Right renal pelvis (tissue), 4 donors: ENCODE results near the gene MXD1. TPM values are rescaled to one million over a fixed set of nuclear protein-coding genes. Genes with fewer than 3 reads are reported as not detected.

Experiments used
- DNase-seq, 4 donors: peaks; one replicate each; pipeline ENCODE4 v3.0.0-alpha.2; 2013; ENCODE audit warnings: low read depth in 4 of 4, low spot score in 3 of 4, missing footprints in 1 of 4
- polyA plus RNA-seq, 4 donors: library from polyadenylated mRNA; unstranded; fragments of 120-200 nt; gene quantifications; one replicate each; pipeline ENCODE4 v1.2.1, GENCODE V29; 2013; ENCODE audit not compliant: insufficient read length in 4 of 4

Gene MXD1
- polyA plus RNA-seq, 4 donors: 10.5 to 15.1 (median 12.2) TPM

- DNase-seq: no peak
These were observed 18.4 kb downstream of the MXD1 start for GRCh38 chr2:69933254-69933828.

DNA sequence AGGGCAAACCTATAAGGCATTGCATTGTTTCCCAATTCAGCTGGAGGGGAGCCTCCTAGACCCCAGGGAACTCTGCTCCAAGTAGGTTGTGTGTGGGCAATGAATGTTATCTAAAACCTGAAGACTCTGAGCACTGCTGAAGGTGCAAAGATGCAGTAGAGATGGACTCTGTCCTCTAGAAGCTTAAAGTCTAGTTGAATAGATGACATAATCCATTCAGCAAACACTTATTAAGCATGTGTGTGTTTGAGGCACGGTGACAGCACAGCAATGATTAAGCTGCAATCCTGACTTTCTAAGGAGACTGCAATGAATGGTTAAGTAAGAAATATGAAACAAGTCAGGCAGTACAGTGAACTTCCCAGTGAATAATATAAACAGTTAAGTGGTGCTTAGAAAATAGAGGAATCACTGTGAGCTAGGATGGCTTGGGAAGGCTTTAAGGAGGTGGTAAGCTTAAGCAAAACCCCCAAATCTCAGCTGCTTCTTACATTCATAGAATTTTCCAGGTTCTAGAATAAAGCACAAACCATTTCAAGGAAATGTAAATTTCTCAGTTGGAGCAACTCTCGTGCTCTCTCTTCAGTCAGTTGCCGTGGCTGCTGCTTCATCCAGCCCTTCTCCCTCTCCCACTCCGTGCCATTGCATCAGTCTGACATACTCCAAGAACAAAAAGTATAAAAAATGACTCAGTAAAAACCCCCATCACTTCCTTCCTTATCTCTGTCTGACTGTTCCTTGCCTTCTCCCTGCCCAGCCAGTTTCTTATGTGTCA, 19.1 kb downstream of the MXD1 start:
- DNase-seq: no peak

- no peak for DNase-seq
These were observed 19.7 kb downstream of the MXD1 start for GRCh38 chr2:69934614-69934908.

GRCh38 chr2:69935011-69935410, 20.1 kb downstream of the MXD1 start:
- DNase-seq: no peak

- no peak for DNase-seq
These were observed 22.0 kb downstream of the MXD1 start for GRCh38 chr2:69936906-69937305.

DNA sequence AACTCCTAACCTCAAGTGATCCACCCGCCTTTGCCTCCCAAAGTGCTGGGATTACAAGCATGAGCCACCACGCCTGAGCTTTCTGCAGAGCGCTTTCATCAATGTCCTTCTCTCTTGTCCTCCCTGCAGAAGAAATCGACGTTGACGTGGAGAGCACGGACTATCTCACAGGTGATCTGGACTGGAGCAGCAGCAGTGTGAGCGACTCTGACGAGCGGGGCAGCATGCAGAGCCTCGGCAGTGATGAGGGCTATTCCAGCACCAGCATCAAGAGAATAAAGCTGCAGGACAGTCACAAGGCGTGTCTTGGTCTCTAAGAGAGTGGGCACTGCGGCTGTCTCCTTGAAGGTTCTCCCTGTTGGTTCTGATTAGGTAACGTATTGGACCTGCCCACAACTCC, 23.1 kb downstream of the MXD1 start:
- DNase-seq: no peak

DNA sequence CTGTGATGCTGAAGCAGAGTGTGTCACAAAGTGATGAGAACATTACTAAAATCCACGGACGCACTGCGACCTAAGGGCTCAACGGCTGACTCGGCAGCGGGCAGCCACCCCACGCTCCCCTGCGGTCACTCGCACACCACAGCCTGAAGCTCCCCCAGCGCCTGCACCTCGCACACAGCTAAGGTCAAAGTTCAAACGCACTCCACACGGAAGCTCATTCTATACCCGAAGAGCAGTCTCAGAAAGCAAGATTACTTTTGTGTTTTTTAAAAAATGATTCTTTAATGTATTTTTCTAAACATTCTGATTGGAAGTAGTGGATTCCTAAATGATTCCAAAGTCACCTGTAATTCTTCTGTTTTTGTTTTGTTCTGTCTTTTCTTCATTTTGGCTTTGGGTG, 24.8 kb downstream of the MXD1 start:
- no peak for DNase-seq

GRCh38 chr2:69940691-69941090, 25.8 kb downstream of the MXD1 start:
- no peak for DNase-seq

GRCh38 chr2:69943000-69943842, 28.3 kb downstream of the MXD1 start:
- no peak for DNase-seq

GRCh38 chr2:69943843-69944525, 29.1 kb downstream of the MXD1 start:
- no peak for DNase-seq

GRCh38 chr2:69944756-69945155, 29.8 kb downstream of the MXD1 start:
- no peak for DNase-seq

DNA sequence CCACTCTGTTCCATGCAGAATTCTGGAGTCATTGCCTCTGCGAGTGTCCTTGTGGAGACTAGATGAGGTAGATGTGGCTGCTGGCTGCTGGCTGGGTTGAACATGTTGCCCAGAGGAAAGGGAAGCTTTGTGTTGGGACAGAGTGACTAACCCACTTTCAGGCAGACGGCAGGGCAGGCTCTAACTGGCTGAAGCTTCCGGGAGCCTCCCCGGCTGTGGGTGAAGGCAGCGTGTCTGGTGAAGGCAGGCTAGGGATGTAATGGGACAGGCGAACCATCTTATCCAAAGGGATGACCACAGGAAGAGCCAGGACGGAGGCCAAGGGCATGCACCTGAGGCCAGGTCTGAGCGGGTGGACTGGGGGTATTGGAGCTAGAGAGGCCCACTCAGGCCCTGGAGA, 30.5 kb downstream of the MXD1 start:
- DNase-seq: no peak

DNA sequence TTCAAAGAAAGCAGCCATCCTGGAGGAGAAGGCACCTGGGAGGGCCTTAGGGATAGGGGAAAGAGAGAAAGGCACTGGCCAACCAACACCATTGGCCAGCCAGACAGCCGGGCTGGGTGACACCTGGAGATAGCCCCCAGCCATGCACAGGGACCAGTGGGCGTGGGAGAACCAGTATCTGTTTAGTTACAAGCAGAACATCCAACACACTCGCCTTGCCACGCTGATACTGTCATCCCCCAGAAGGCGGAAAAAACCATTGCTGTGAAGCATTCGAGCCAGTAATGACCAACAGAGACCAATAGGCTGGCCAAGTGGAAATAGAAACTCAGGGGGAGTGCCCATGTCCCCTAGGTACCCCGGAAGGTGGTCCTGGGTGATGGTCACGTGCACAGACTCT, 31.0 kb downstream of the MXD1 start:
- DNase-seq: no peak

- DNase-seq: no peak
These were observed 31.7 kb downstream of the MXD1 start for GRCh38 chr2:69946351-69947324.

DNA sequence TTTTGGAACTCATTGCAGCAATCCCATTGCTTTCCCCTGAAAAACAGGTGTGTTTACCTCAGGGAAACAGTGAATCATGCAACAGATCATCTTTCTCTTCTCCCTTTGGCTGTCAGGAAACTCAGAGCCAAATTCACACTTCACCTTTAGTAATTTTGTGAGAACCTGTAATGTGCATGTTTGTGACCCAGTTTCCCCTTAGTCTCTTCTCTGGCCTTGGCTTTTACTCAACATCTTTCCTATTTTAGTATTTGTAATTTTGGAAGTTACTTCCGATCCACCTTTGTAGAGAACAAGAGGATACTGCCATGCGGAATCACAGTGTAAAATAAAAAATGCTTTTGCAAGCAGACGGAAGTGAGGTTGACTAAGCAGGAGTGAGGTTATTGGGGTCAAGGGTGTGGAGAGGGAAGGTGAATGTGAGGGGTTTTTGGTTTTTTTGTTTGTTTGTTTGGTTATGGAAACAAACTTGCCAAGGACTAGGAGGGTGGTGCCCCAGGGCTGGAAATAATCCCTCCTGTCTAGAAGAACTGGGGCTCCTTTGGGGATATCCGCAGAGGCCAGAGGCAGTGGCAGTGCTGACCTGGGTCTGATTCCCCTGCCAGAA, 32.5 kb downstream of the MXD1 start:
- no peak for DNase-seq

GRCh38 chr2:69948032-69948962, 33.4 kb downstream of the MXD1 start:
- no peak for DNase-seq

DNA sequence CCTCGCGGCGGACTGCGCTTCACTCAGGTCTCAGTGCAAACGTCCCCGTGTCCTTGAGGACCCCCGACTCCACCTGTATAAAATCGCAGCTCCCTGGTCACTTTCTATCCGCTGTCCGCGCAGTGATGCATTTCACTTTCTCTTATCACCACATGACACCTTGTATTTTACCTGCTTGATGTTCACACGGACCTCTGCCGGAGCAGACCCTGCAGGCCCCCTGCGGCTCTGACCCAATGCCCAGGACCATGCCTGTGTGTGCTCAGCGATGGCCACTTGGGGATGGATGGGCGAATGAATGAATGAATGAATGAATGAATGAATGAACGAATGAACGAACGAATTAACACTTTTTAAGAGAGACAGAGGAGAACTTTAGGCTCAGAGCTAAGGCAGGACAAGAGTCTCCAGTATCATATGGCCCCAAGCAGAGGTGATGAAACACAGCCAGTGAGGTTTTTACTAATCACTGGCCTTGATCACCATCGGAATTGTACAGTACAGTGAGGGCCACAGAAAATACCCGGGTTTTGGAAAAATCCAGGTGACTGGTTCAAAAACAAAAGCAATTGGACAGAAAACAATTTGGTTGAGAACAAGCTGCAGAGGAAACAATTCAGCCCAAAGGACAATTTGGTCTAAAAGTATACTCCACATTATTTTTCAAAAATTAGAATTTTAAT, 34.2 kb downstream of the MXD1 start:
- DNase-seq: no peak

DNA sequence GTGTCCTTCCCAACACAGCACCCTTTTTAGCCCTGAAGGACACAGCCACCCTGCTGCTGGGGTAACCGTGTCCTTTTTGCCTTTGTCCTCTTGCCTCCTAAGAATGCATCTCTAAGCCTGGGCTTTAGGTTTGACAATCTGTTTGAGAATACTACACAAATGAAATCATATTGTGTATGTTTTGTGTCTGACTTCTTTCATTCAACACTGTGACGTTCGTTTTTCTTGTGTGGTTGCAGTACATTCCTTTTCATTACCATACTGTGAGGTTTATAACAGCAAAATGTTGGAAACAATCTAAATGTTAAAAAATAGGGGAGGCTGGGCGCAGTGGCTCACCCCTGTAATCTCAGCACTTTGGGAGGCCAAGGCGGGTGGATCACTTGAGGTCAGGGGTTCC, 35.3 kb downstream of the MXD1 start:
- no peak for DNase-seq
